OCI-LY7 (cell line): ENCODE data around the gene PDAP1. TPM values are rescaled to one million over a fixed set of nuclear protein-coding genes. Genes with fewer than 3 reads are reported as not detected.
A peak's percentile ranks its signal among the peaks of the same experiment; 100 is the strongest.
"Not testable (repeated sequence)": the region's sequence is repeated elsewhere in the genome, so short reads cannot be mapped to it uniquely, and the experiment has no call there.

Experiments
- BruUV-seq: library from RNA; stranded (reverse); fragments of 400-500 nt; replicated peaks from 2 replicates; lab custom pipeline; 2021; lab: Mats Ljungman, UMichigan
- CTCF ChIA-PET: fragments of 300-600 bp; sonication (Branson Sonifier 250); formaldehyde crosslinking; loops from one replicate; lab custom pipeline; 2022; ENCODE audit warnings: antibody characterized with exemption; ENCODE audit not compliant: unreplicated experiment; lab: Charles Lee
- POLR2A ChIA-PET: fragments of 300-600 bp; sonication (Branson Sonifier 250); formaldehyde crosslinking; loops from one replicate; lab custom pipeline; 2022; ENCODE audit warnings: antibody characterized with exemption; lab: Charles Lee
- DNase-seq: peaks from one replicate; pipeline ENCODE4 v3.0.0-alpha.2; 2015; ENCODE audit warnings: low spot score
- H2AFZ ChIP-seq: fragments of 200-600 bp; sonication (generic), shearing (Covaris generic); 2 replicates; pipeline ENCODE4 v1.6.1; 2014; ENCODE audit warnings: mild to moderate bottlenecking, antibody characterized with exemption, low read length, moderate library complexity
- H3K27ac ChIP-seq: fragments of 200-600 bp; sonication (generic); 2 replicates; pipeline ENCODE4 v1.5.1; 2014; ENCODE audit warnings: mixed run types, low read depth, mild to moderate bottlenecking, moderate library complexity, low read length, inconsistent platforms; ENCODE audit not compliant: poor library complexity, severe bottlenecking
- H3K36me3 ChIP-seq: fragments of 200-600 bp; sonication (generic); 2 replicates; pipeline ENCODE4 v1.6.1; 2014; ENCODE audit warnings: mild to moderate bottlenecking, antibody characterized with exemption, low read length, moderate library complexity, mixed read lengths; ENCODE audit not compliant: insufficient read depth
- H3K4me1 ChIP-seq: fragments of 200-600 bp; sonication (generic); 2 replicates; pipeline ENCODE4 v1.5.1; 2014; ENCODE audit warnings: mild to moderate bottlenecking, low read length; ENCODE audit not compliant: insufficient read depth, poor library complexity, severe bottlenecking
- H3K4me2 ChIP-seq: fragments of 200-600 bp; sonication (generic); 2 replicates; pipeline ENCODE4 v1.6.1; 2014; ENCODE audit warnings: mild to moderate bottlenecking, low read length
- H3K4me3 ChIP-seq: fragments of 200-600 bp; sonication (generic); 2 replicates; pipeline ENCODE4 v1.5.1; 2014; ENCODE audit warnings: mild to moderate bottlenecking, low read depth, low read length; ENCODE audit not compliant: poor library complexity, severe bottlenecking
- H3K79me2 ChIP-seq: fragments of 200-600 bp; sonication (generic); 2 replicates; pipeline ENCODE4 v1.6.1; 2016; ENCODE audit warnings: low read depth, mild to moderate bottlenecking, low read length, moderate library complexity, mixed read lengths; ENCODE audit not compliant: insufficient read depth
- H3K9me2 ChIP-seq: fragments of 200-600 bp; sonication (generic); 2 replicates; pipeline ENCODE4 v1.6.1; 2016; ENCODE audit warnings: mild to moderate bottlenecking, low read length, mixed read lengths; ENCODE audit not compliant: insufficient read depth
- H3K9me3 ChIP-seq: fragments of 200-600 bp; sonication (generic); 2 replicates; pipeline ENCODE4 v1.6.1; 2014; ENCODE audit warnings: mild to moderate bottlenecking, mixed run types, low read length, mixed read lengths
- H4K20me1 ChIP-seq: fragments of 200-600 bp; sonication (generic); 2 replicates; pipeline ENCODE4 v1.6.1; 2014; ENCODE audit warnings: mild to moderate bottlenecking, antibody characterized with exemption, low read length, moderate library complexity, mixed read lengths; ENCODE audit not compliant: insufficient read depth
- EZH2phosphoT487 ChIP-seq: fragments of 200-600 bp; sonication (generic); IDR thresholded peaks from 2 replicates; pipeline ENCODE4 v1.6.1; 2018; ENCODE audit warnings: low read depth, borderline replicate concordance, mild to moderate bottlenecking, mixed run types, antibody characterized with exemption, low read length, moderate library complexity, mixed read lengths
- intact Hi-C: fragments of 100-400 bp; cut with micrococcal nuclease; formaldehyde crosslinking; loops from one replicate; pipeline ENCODE4 v1.10.0; 2022; ENCODE audit not compliant: unreplicated experiment
- total RNA-seq, 2 experiments: library from RNA; depleted of rRNA in 1 of 2; stranded (reverse); fragments of >200 nt in 1 of 2; shearing (Covaris generic) in 1 of 2; gene quantifications; 2 replicates each; pipeline ENCODE4 v1.2.3, GENCODE V29; 2014 to 2022
- TF ChIP-seq, protein P1 (sequence below): fragments of 200-600 bp; sonication (generic); conservative IDR thresholded peaks from 2 replicates; pipeline ENCODE4 v1.5.1; 2014; ENCODE audit warnings: mild to moderate bottlenecking, antibody characterized with exemption, low read length, moderate library complexity, mixed read lengths

Gene PDAP1
- total RNA-seq, 2 experiments from 2014 or later = 33.7 to 135 TPM

DNA sequence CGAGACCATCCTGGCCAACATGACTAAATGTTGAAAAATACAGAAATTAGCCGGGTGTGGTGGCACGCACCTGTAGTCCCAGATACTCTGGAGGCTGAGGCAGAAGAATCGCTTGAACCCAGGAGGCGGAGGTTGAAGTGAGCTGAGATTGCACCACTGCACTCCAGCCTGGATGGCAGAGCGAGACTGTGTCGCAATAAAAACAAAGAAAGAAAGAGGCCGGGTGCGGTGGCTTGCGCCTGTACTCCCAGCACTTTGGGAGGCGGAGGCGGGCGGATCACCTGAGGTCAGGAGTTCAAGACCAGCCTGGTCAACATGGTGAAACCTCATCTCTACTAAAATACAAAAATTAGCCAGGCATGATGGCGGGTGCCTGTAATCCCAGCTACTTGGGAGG lies 21.2 kb downstream of the PDAP1 start:
- H3K79me2 ChIP-seq = peaks cover 24% of the 10 kb centered on the region
- H3K36me3 ChIP-seq = peaks cover 74% of the 10 kb centered on the region
- not testable (repeated sequence) for H3K27ac ChIP-seq, DNase-seq, H4K20me1 ChIP-seq, H3K4me2 ChIP-seq, H3K4me3 ChIP-seq, H2AFZ ChIP-seq, H3K9me2 ChIP-seq, BruUV-seq, H3K4me1 ChIP-seq, H3K9me3 ChIP-seq
- ChIA-PET CTCF (interaction anchor here (0.6 kb wide), 1 partner anchor 21 kb away, joined by 3 read pairs; the partner anchor contains the start of gene PDAP1), POLR2A (interaction anchor here (1.7 kb wide), 1 partner anchor 22 kb away, joined by 4 read pairs; the partner anchor contains the start of genes BUD31 and PDAP1)
- intact Hi-C loops = loop anchor here (1.0 kb wide), 1 partner anchor 22 kb away; no protein-coding TSS in a partner anchor
- TF ChIP-seq, protein P1, sequence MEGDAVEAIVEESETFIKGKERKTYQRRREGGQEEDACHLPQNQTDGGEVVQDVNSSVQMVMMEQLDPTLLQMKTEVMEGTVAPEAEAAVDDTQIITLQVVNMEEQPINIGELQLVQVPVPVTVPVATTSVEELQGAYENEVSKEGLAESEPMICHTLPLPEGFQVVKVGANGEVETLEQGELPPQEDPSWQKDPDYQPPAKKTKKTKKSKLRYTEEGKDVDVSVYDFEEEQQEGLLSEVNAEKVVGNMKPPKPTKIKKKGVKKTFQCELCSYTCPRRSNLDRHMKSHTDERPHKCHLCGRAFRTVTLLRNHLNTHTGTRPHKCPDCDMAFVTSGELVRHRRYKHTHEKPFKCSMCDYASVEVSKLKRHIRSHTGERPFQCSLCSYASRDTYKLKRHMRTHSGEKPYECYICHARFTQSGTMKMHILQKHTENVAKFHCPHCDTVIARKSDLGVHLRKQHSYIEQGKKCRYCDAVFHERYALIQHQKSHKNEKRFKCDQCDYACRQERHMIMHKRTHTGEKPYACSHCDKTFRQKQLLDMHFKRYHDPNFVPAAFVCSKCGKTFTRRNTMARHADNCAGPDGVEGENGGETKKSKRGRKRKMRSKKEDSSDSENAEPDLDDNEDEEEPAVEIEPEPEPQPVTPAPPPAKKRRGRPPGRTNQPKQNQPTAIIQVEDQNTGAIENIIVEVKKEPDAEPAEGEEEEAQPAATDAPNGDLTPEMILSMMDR = peak; percentile 19; the same call in 1 of the 2 replicates

DNA sequence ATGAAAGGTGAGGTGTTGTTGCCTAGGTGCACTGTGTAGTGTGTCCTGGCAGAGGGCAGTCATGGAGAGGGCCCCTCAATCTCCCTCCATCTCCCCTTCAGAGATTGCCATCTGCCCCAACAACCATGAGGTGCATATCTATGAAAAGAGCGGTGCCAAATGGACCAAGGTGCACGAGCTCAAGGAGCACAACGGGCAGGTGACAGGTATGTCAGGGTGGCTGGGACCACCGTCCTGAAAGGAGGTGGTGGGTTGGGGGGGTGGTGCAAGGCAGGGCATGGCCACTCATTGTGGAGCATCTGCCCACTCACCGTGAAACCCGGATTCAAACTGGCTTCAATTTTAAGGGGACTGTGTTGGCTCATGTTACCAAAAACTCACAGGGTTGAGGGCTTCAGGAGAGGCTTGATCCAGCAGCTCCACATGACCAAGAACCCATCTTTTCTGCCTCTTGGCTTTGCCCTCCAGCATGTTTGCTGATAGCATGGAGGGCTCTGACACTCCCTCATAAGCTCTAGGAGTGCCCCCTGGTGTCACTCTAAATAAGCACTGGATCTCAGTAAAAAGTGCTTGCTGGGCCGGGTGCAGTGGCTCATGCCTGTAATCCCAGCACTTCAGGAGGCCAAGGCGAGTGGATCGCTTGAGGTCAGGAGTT lies 21.7 kb downstream of the PDAP1 start:
- TF ChIP-seq EZH2phosphoT487 = no peak
- TF ChIP-seq, protein P1 = peak; percentile 75
- Histone ChIP-seq H3K4me2 (no peak overlapping the region), H3K4me1 (peaks cover 8% of the 10 kb centered on the region), H4K20me1 (no peaks in the 10 kb centered on the region), H3K36me3 (peaks cover 71% of the 10 kb centered on the region), H3K9me3 (no peaks in the 10 kb centered on the region), H3K9me2 (no peaks in the 10 kb centered on the region), H3K27ac (no peak overlapping the region), H2AFZ (no peak overlapping the region), H3K79me2 (peaks cover 29% of the 10 kb centered on the region), H3K4me3 (no peak overlapping the region)
- intact Hi-C loops = loop anchor here (1.0 kb wide), 1 partner anchor 21 kb away; no protein-coding TSS in a partner anchor
- peak; percentile 70 for DNase-seq
- ChIA-PET CTCF (interaction anchor here (0.6 kb wide), 1 partner anchor 21 kb away, joined by 3 read pairs; the partner anchor contains the start of gene PDAP1), POLR2A (interaction anchor here (0.6 to 1.7 kb wide), 2 partner anchors 22 to 712 kb away, joined by 3 to 4 read pairs; partner anchors contain the start of genes BUD31 and PDAP1)
- BruUV-seq = no TSS peak

DNA sequence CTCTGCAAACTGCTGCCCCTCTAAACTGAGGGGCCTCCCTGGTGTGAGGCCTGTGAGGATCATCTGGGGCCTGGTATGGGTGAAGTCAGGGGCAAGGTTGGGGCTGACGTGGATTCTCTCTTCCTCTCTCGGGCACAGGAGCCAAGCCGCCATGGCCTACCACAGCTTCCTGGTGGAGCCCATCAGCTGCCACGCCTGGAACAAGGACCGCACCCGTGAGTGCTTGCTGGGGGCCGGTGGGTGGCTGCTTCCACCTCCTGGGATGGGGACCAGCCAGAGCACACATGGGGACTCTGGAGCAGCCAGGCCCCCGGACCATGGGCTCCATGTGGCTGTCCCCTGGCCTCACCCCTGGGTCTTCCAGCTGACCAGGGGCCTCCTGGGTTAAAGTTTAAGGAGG lies 22.8 kb downstream of the PDAP1 start:
- no peak for DNase-seq
- Histone ChIP-seq H4K20me1 (no peaks in the 10 kb centered on the region), H3K36me3 (peaks cover 65% of the 10 kb centered on the region), H3K4me3 (no peak overlapping the region), H3K9me2 (no peaks in the 10 kb centered on the region), H3K27ac (no peak overlapping the region), H2AFZ (no peak overlapping the region), H3K9me3 (no peaks in the 10 kb centered on the region), H3K4me2 (no peak overlapping the region), H3K4me1 (peaks cover 20% of the 10 kb centered on the region), H3K79me2 (peaks cover 36% of the 10 kb centered on the region)
- BruUV-seq = no TSS peak
- POLR2A ChIA-PET = no interaction called here
- TF ChIP-seq EZH2phosphoT487 = no peak
- TF ChIP-seq, protein P1 = no peak
- intact Hi-C loops = no loop called here
- CTCF ChIA-PET = no interaction called here
